Mesendoderm (in vitro differentiated cells): ENCODE measurements around the gene SUGT1.

ENCODE experiments used
- DNase-seq: peaks from one replicate; pipeline ENCODE4 v3.0.0; 2013
- H2AK5ac ChIP-seq: 2 replicates; pipeline ENCODE4 v1.6.1; 2013; ENCODE audit warnings: low read length, inconsistent platforms
- H2BK120ac ChIP-seq: 2 replicates; pipeline ENCODE4 v1.6.1; 2013; ENCODE audit warnings: low read depth, mild to moderate bottlenecking, low read length, moderate library complexity, mixed read lengths
- H2BK15ac ChIP-seq: replicated peaks from 2 replicates; pipeline ENCODE4 v1.6.1; 2013; ENCODE audit warnings: low read depth, mild to moderate bottlenecking, moderate library complexity
- H2BK5ac ChIP-seq: 2 replicates; pipeline ENCODE4 v1.6.1; 2013; ENCODE audit warnings: low read length, inconsistent platforms
- H3K18ac ChIP-seq: 2 replicates; pipeline ENCODE4 v1.6.1; 2013; ENCODE audit warnings: mild to moderate bottlenecking, low read length, mixed read lengths
- H3K23ac ChIP-seq: one replicate; pipeline ENCODE4 v1.6.1; 2013; ENCODE audit warnings: low read length
- H3K27ac ChIP-seq: 2 replicates; pipeline ENCODE4 v1.5.1; 2013; ENCODE audit warnings: low read depth, mild to moderate bottlenecking, inconsistent platforms, low read length, moderate library complexity
- H3K27me3 ChIP-seq: 2 replicates; pipeline ENCODE4 v1.6.1; 2013; ENCODE audit warnings: low read length, control low read depth, mild to moderate bottlenecking, inconsistent platforms; ENCODE audit not compliant: insufficient read depth, poor library complexity
- H3K36me3 ChIP-seq: 2 replicates; pipeline ENCODE4 v1.6.1; 2013; ENCODE audit warnings: low read length, inconsistent platforms; ENCODE audit not compliant: control insufficient read depth, insufficient read depth
- H3K4ac ChIP-seq: one replicate; pipeline ENCODE4 v1.6.1; 2013; ENCODE audit warnings: low read depth, mild to moderate bottlenecking, low read length, moderate library complexity
- H3K4me1 ChIP-seq: 2 replicates; pipeline ENCODE4 v1.6.1; 2013; ENCODE audit warnings: low read depth, low read length, inconsistent platforms; ENCODE audit not compliant: control insufficient read depth
- H3K4me2 ChIP-seq: 2 replicates; pipeline ENCODE4 v1.6.1; 2013; ENCODE audit warnings: low read length
- H3K4me3 ChIP-seq: 2 replicates; pipeline ENCODE4 v1.5.1; 2013; ENCODE audit warnings: mild to moderate bottlenecking, low read length
- H3K56ac ChIP-seq: one replicate; pipeline ENCODE4 v1.6.1; 2013; ENCODE audit warnings: low read length
- H3K79me1 ChIP-seq: 2 replicates; pipeline ENCODE4 v1.6.1; 2013; ENCODE audit warnings: low read length, inconsistent platforms
- H3K79me2 ChIP-seq: 2 replicates; pipeline ENCODE4 v1.6.1; 2013; ENCODE audit warnings: mild to moderate bottlenecking, low read length; ENCODE audit not compliant: control insufficient read depth, insufficient read depth
- H3K9ac ChIP-seq: 2 replicates; pipeline ENCODE4 v1.6.1; 2013; ENCODE audit warnings: low read length, inconsistent platforms
- H4K5ac ChIP-seq: one replicate; pipeline ENCODE4 v1.6.1; 2013; ENCODE audit warnings: low read length
- H4K8ac ChIP-seq: one replicate; pipeline ENCODE4 v1.6.1; 2013; ENCODE audit warnings: low read depth, mild to moderate bottlenecking, control low read depth, low read length, moderate library complexity
- WGBS: extraction: QIAGEN DNeasy Blood & Tissue Kit; methylation state at CpG from one replicate; pipeline ENCODE4 v1.1.7; 2013; ENCODE audit warnings: low lambda C conversion rate, missing lambda C conversion rate; ENCODE audit not compliant: insufficient coverage; ENCODE audit errors: extremely low coverage; 5-methylcytosine and 5-hydroxymethylcytosine counted together

The SUGT1 gene

GRCh38 chr13:52746141-52746540, 93.5 kb downstream of the SUGT1 start:
- H3K4me3 ChIP-seq, result no peak overlapping the region
- no peak overlapping the region for H3K23ac ChIP-seq
- WGBS, result no CpG with 5 or more reads among the region's 3 CpGs
- no peak overlapping the region for H4K5ac ChIP-seq
- H3K56ac ChIP-seq, result no peak overlapping the region
- H3K36me3 ChIP-seq, result no peaks in the 10 kb centered on the region
- H3K27me3 ChIP-seq, result no peaks in the 10 kb centered on the region
- H2AK5ac ChIP-seq, result no peak overlapping the region
- no peak overlapping the region for H3K18ac ChIP-seq
- H2BK120ac ChIP-seq, result no peak overlapping the region
- DNase-seq, result no peak
- no peak overlapping the region for H2BK5ac ChIP-seq
- H3K79me2 ChIP-seq, result no peaks in the 10 kb centered on the region
- no peaks in the 10 kb centered on the region for H3K79me1 ChIP-seq
- no peak overlapping the region for H3K4me2 ChIP-seq
- H3K27ac ChIP-seq, result no peak overlapping the region
- H2BK15ac ChIP-seq, result no peak overlapping the region
- H3K4me1 ChIP-seq, result no peaks in the 10 kb centered on the region
- H3K4ac ChIP-seq, result no peak overlapping the region
- H4K8ac ChIP-seq, result no peak overlapping the region
- no peak overlapping the region for H3K9ac ChIP-seq

GRCh38 chr13:52749419-52749818, 96.8 kb downstream of the SUGT1 start:
- Histone ChIP-seq H3K56ac (no peak overlapping the region), H4K5ac (no peak overlapping the region), H2AK5ac (no peak overlapping the region), H3K27me3 (no peaks in the 10 kb centered on the region), H3K4ac (no peak overlapping the region), H3K4me3 (no peak overlapping the region), H3K23ac (no peak overlapping the region), H3K4me1 (no peaks in the 10 kb centered on the region), H3K36me3 (no peaks in the 10 kb centered on the region), H3K9ac (no peak overlapping the region), H3K79me2 (no peaks in the 10 kb centered on the region), H3K27ac (no peak overlapping the region), H2BK15ac (no peak overlapping the region), H4K8ac (no peak overlapping the region), H2BK5ac (no peak overlapping the region), H3K79me1 (no peaks in the 10 kb centered on the region), H3K4me2 (no peak overlapping the region), H3K18ac (no peak overlapping the region), H2BK120ac (no peak overlapping the region)
- WGBS, result no CpG with 5 or more reads among the region's 5 CpGs
- no peak for DNase-seq
